Amniotic stem cell (primary cell): ENCODE measurements around the gene SERINC3.
"Not testable (repeated sequence)": the region's sequence is repeated elsewhere in the genome, so short reads cannot be mapped to it uniquely, and the experiment has no call there.

ENCODE experiments used
- DNase-seq: peaks from one replicate; lab custom pipeline; 2025; lab: John Stamatoyannopoulos, UW

SERINC3 gene

GRCh38 chr20:44521484-44522481, at the start of gene SERINC3:
Gene SERINC3, minus strand, starts transcription at chr20:44522070. Its CDS starts 119 bp downstream, at chr20:44521951.
- peak; percentile 92 for DNase-seq

DNA sequence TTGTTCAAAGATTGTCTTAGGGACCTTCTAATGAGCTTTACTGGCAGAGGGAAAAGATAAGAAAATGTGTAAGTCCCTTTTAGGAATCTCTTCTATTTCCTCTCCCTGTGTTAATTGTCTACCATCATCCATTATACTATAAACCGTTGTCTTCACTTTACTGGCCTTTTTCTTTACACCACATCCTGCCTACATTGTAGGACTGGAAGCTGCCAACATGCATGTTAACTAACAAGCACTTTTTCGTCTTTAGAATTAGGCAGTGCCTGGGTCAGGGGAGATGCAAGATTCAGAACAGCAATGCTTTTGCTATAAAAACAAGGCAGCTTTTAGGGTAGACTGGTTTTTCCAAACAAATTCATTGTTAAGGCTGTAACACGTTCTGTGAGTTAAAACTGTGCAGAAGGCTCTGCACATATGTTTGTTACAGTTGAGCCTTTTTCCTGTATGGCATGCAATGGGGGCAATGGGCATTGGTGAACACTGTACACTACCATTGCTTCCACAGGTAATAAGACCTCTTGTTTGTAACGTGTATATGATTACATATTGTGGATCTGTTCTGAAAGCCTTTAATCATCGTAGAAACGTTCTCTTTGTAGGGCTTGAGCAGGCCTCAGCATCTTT, 49.6 kb upstream of the SERINC3 start:
- no peak for DNase-seq

DNA sequence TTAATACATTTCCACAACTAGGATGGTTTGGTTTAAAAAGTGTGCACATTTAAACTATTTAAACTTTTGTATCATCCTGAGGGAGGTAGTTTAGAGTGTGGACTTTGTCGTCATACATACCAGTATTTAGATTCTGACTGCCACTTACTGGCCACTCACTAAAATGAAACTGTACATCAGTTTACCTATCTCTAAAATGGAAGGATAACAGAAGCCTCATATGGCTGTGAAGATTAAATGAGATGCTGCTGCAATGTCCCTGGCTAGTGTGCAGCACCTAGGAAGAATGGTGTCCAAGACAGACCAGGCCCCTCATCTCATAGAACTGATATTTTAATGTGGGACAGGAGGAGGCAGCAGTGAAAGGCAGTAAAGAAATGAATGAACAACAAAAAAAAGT, 48.5 kb upstream of the SERINC3 start:
- no peak for DNase-seq

DNA sequence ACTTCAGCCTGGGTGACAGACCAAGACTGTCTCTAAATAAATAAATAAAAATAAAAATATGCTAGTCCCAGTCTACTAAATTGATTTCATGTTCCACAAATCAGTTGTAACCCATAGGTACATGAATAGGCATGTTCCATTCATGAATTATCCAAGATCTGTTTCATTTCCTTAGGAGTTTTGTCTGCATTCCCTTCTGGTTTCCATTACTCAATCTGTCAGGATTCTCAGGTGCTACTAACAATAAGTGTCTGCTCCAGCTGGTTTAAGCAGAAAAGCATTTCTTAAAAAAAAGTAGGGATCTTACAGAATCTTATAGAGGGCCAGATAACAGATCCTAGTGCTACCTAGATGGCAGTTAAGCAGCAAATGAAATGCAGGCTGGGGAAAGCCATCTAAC, 44.9 kb upstream of the SERINC3 start:
- no peak for DNase-seq

DNA sequence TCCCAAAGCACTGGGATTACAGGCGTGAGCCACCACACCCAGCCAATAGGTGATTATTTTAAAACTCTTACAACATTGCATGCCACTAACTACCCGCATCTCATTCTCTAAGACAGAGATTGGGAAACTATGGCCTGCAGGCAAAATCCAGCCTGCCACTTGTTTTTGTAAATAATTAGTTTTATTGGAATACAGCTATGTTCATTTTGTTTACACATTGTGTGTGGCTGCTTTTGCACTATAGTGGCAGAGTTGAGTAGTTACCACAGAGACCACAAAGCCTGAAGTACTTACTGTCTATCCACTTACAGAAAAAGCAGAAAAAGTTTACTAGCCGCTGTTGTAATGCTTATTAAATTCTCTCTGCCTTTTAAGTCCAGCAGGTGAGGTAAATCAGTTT, 44.1 kb upstream of the SERINC3 start:
- no peak for DNase-seq

DNA sequence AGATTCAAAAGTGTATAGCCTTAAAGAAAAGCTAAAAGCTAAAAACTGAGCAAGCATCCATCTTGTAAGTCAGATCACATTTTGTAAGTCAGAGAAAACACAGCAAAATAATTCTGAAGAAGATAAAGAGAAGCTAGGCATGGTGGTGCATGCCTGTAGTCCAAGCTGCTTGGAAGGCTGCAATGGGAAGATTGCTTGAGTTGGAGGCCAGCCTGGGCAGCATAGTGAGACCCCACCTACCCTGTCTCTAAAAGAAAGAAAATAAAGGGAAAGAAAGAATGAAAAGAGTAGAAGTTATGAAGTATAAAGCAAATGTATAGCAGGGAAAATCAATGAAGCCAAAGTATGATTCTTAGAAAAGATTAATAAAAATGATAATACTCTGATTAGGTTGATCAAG, 40.0 kb upstream of the SERINC3 start:
- DNase-seq = no peak

- not testable (repeated sequence) for DNase-seq
Observed at GRCh38 chr20:44560818-44561217, 38.9 kb upstream of the SERINC3 start.

GRCh38 chr20:44560229-44560628, 38.4 kb upstream of the SERINC3 start:
- no peak for DNase-seq

DNA sequence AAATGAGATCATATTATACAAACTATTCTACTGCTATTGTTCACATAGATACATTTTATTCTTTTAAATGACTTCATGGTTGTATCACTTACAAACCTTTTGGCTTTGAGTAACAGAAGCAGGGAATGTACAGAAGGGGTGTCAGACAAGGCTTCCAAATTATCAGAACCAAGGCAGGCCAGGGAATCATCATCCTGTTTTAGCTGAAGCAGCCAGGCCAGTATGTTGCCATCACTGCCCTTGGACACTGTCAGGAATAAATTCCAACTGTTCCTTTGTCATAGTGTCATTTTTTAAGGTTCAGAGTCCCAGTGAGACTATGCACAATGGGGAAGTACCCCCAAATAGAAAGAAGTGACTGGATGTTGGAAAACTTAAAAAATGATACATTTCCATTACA, 37.4 kb upstream of the SERINC3 start:
- no peak for DNase-seq

DNA sequence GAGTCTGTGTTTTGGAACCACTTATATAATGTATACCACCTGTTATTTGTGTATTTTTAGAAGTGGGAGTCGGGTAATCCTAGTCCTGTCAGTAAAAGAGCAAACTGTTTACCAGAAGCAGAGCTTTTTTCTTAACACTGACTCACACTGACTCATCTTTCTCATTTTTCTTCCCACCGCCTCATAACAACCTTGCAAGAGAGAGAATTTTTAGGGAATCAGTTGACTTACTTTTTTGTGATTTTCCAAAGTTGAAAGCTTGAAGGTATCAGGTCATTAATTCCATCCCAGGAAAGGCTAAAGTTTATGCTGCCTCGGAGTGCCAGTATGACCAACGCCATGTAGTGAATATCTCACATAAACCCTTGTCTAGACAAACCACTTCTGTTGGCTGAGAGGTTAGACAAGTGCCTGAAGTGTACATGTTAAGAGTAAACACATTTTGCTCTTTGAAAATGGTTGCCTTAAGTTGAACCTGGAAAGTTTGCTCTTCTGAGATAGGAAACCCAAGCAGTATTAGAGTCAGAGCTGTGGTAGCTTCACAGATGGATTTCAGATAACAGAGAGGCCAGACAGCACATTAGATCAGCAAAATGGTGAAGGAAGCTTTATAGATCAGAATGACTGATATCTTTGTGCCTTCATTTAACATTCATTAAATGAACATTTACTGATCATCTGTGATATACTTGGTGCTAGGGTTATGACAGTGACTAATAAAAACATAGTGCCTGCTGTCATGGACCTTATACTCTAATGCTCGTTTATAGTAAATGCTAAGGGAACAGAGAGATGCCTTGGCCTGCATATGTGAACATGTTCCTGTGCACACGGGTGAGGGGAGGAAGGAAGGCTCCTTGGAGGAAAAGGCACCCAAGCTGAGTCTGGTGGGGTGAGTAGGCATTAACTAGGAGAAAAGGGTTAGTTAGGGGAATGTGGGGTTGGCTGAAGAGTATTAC, 31.4 kb upstream of the SERINC3 start:
- DNase-seq = peak; percentile 41

- DNase-seq = no peak
Observed at GRCh38 chr20:44552568-44552949, 30.7 kb upstream of the SERINC3 start.

- DNase-seq = no peak
Observed at GRCh38 chr20:44552050-44552449, 30.2 kb upstream of the SERINC3 start.

GRCh38 chr20:44549123-44549522, 27.3 kb upstream of the SERINC3 start:
- DNase-seq = no peak

GRCh38 chr20:44547419-44547818, 25.5 kb upstream of the SERINC3 start:
- no peak for DNase-seq

DNA sequence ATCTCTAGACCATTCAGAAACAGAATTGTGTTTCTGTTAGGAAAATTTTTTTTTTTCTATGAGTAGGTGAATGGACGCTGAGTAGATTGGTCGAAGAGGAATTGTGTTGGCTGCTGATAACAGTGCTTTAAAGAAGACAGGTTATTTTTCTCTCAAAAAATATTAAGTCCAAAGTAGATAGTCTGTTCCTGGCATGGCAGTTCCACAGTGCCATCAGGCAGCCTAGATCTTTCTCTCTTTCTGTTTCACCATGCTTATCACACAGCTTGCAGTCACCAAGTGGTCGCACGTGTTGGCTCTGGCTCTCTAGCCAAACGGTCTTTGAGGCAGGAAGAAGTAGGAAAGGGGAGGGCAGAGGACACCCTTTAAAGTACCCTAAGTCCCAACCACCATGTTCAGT, 22.4 kb upstream of the SERINC3 start:
- no peak for DNase-seq

- DNase-seq = no peak
Observed at GRCh38 chr20:44543358-44543757, 21.5 kb upstream of the SERINC3 start.

- no peak for DNase-seq
Observed at GRCh38 chr20:44542890-44543289, 21.0 kb upstream of the SERINC3 start.

GRCh38 chr20:44541992-44542391, 20.1 kb upstream of the SERINC3 start:
- DNase-seq = no peak

GRCh38 chr20:44540834-44541233, 19.0 kb upstream of the SERINC3 start:
- peak; percentile 34 for DNase-seq

- no peak for DNase-seq
Observed at GRCh38 chr20:44537993-44538392, 16.1 kb upstream of the SERINC3 start.

DNA sequence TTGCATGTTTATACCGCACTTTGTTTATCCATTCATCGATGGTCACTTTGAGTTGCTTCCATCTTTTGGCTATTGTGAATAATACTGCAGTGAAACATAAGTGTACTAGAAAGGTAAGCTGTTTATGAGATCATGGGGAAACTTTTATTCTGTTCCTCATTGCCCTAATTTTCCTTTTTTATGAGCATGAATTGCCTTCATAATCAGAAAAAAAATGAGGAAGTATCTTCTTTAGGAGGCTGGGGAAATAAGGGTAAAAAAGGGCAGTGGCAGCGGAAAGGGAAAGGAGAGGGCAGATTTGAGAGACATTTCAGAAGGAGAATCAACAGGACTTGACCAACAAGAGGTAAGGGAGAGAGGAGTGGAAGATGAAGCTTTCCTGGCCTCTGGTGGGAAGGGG, 14.3 kb upstream of the SERINC3 start:
- no peak for DNase-seq

DNA sequence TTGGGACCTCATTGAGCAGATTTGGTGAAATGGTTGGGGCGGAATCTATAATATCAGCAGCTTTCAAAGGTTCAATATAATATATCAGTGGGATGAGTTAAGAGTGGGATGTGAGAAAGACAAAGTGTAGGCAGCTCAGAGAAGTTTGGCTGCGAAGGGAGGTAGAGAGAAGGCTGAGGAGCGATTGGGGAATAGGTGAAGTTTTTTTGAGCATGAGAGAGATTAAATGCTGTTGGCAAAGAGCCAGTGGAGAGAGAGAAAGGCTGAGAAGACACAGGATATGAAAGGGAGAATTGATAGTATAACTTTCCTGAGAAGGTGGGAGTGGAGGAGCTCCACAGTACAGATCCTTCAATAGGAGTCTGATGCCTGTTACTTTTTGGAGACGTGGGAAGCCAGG, 12.1 kb upstream of the SERINC3 start:
- DNase-seq = no peak
